Fibroblast of the aortic adventitia (primary cell): ENCODE measurements around the gene RALGAPA1. TPM values are rescaled to one million over a fixed set of nuclear protein-coding genes. Genes with fewer than 3 reads are reported as not detected.

Experiments
- DNase-seq: peaks from one replicate; pipeline ENCODE4 v3.0.0-alpha.2; 2010; ENCODE audit warnings: low read depth
- H3K4me3 ChIP-seq: 2 replicates; pipeline ENCODE4 v1.5.1; 2011; ENCODE audit warnings: low read depth, mild to moderate bottlenecking, control low read depth, low read length, moderate library complexity
- total RNA-seq: library from RNA; depleted of rRNA; stranded (reverse); fragments of >200 nt; gene quantifications from 2 replicates; pipeline ENCODE4 v1.2.3, GENCODE V29; 2012; ENCODE audit warnings: low replicate concordance
- TF ChIP-seq, protein P1 (sequence below): IDR thresholded peaks from 2 replicates; pipeline ENCODE4 v1.5.1; 2011; ENCODE audit warnings: mild to moderate bottlenecking, low read length, control low read depth, inconsistent platforms; ENCODE audit not compliant: insufficient read depth

Gene RALGAPA1
- total RNA-seq, 1 donor: 52.5 TPM

DNA sequence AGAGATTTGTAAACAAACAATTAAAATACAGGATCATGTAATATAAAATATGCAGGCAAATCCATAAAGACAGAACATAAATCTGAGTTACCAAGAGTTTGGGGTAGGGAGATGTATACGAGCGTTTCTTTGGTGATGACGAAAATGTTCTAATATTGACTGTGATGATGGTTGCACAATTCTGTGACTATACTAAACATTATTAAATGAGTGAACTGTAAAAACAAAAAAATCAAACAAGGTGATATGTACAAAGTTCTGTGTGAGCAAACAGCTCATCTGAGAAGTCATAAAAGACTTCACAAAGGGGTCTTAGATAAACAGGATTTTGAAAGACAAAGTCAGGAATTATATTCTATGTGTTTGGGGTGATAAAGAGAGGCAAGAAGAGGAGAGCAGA, 147.2 kb downstream of the RALGAPA1 start:
- H3K4me3 ChIP-seq: no peak overlapping the region
- no peak for DNase-seq
- TF ChIP-seq, protein P1, sequence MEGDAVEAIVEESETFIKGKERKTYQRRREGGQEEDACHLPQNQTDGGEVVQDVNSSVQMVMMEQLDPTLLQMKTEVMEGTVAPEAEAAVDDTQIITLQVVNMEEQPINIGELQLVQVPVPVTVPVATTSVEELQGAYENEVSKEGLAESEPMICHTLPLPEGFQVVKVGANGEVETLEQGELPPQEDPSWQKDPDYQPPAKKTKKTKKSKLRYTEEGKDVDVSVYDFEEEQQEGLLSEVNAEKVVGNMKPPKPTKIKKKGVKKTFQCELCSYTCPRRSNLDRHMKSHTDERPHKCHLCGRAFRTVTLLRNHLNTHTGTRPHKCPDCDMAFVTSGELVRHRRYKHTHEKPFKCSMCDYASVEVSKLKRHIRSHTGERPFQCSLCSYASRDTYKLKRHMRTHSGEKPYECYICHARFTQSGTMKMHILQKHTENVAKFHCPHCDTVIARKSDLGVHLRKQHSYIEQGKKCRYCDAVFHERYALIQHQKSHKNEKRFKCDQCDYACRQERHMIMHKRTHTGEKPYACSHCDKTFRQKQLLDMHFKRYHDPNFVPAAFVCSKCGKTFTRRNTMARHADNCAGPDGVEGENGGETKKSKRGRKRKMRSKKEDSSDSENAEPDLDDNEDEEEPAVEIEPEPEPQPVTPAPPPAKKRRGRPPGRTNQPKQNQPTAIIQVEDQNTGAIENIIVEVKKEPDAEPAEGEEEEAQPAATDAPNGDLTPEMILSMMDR: no peak

DNA sequence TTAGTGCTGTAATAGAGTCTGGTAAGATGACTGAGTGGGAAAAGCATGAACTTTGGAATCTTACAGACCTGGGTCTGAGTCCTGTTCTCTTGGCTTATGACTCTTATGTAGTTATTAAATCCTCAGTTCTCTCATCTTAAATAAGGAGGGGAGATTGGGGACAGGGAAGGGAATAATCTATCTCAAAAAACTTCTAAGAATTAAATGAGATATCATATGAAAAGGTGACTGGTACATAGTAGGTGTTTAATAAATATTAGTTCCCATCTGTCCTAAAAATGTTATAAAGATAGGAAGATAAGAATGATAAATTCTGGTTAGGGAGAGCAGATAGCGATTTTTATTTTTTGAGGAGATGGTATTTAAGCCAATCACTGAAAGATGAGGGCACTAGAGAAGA, 156.1 kb downstream of the RALGAPA1 start:
- TF ChIP-seq, protein P1: no peak
- DNase-seq: no peak
- no peak overlapping the region for H3K4me3 ChIP-seq

DNA sequence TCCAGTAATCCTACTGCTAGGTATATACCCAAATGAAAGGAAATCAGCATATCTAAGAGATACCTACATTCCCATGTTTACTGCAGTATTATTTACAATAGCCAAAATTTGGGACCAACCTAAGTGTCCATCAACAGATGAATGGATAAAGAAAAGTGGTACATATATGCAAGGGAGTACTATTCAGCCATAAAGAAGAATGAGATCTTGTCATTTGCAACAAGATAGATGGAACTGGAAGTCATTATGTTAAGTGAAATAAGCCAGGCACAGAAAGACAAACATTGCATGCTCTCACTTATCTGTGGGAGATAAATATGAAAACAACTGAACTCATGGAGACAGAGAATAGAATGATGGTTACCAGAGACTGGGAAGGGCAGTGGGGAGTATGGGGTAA, 165.6 kb downstream of the RALGAPA1 start:
- TF ChIP-seq, protein P1: no peak
- no peak overlapping the region for H3K4me3 ChIP-seq
- no peak for DNase-seq

DNA sequence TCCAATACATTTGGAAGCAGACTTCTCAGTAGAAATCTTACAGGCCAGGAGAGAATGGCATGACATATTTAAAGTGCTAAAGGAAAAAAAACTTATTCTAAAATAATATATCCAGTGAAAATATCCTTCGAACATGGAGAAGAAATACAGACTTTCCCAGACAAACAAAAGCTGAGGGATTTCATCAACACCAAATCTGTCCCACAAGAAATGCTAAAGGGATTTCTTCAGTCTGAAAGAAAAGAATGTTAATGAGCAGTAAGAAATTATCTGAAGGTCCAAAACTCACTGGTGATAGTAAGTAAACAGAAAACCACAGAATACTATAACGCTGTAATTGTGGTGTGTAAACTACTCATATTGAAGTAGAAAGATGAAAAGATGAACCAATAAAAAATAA, 171.2 kb downstream of the RALGAPA1 start:
- TF ChIP-seq, protein P1: no peak
- no peak overlapping the region for H3K4me3 ChIP-seq
- no peak for DNase-seq

DNA sequence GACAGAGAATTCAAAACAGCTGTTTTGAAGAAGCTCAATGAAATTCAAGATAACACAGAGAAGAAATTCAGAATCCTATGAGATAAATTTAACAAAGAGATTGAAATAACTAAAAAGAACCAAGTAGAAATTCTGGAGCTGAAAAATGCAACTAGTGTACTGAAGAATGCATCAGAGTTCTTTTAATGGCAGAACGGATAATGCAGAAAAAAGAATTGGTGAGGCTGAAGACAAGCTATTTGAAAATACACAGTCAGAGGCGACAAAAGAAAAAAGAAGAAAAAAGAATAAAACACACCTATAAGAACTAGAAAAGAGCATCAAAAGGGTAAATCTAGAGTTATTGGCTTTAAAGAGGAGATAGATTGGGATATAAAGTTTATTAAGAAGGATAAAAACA, 171.8 kb downstream of the RALGAPA1 start:
- TF ChIP-seq, protein P1: no peak
- DNase-seq: no peak

DNA sequence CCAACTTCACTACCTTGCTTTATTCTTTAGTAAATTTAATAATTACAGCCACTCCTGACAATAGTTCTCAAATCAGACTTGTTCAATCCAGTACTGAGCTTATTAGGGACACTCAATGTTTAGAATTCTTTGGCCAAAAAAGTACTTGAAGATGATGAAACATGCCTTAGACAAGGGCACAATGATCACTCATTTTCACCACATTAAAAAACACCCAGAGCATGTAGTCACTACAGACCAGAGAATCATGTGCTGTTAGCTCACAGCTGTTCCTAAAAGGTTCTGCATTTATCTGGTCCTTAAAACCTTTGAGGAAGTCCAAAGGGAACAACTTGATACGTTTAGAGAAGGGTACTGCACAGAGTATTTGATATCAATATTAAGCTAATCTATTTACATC, 176.4 kb downstream of the RALGAPA1 start:
- TF ChIP-seq, protein P1: no peak
- peak; percentile 32 for DNase-seq

More for the DNA sequence above, 171.8 kb downstream of the RALGAPA1 start:
- H3K4me3 ChIP-seq: no peak overlapping the region

DNA sequence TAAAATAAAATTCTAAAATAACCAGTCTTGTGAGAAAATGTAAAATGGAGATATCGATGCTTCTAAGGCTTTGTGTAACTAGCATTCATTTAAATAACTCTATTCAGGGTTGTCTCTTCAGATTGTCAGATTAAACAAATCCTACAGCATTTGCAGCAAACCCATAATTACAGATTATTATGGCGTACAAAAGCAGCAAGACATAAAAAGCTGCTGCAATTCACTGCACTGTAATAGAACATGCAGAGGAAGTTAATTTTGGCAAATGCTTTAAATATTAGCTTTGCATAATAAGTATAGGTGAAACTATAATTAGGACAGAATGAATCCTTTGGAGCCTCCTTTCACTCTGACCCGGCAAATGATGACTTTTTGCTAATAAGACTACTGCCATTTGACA, 176.8 kb downstream of the RALGAPA1 start:
- TF ChIP-seq, protein P1: no peak
- no peak overlapping the region for H3K4me3 ChIP-seq
- no peak for DNase-seq

More for the DNA sequence above, 176.4 kb downstream of the RALGAPA1 start:
- no peak overlapping the region for H3K4me3 ChIP-seq
